ENCODE data around the gene NOTUM. TPM values are rescaled to one million over a fixed set of nuclear protein-coding genes. Genes with fewer than 3 reads are reported as not detected.

Gene NOTUM
- total RNA-seq, 4 donors from 2014 or later, result 0.40 TPM; not detected in 3

DNA sequence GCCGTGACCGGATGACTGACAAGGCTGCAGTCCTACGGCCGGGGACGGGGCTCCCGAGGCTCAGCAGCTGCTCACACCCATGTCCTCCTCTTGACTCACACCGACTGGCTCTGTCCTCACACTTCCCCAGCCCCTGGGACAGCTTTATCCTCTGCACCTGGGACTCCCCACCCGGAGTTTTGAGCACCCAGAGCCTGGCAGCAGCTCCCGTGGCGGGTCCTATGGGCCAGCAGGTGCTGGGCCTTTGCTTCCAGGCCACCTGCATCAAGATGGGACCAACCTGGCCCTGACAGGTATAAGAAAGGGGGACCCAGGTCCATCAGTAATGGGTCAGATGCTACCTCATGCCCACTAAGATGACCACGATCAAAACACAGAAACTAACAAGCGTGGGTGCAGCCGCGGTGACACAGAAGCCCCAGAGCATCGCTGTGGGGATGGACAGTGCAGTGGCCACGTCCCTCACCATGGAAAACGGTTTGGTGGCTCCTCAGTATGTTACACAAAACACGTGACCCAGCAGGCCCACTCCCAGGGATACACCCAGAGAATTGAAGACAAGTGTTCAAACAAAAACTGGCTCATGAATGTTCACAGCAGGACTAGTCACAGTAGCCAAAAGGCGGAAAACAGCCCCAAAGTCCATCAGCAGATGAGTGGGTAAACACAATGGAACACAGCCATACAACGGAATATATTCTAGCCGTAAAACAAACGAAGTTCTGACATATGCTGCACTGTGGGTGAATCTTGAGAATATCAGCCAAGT is 3.3 kb upstream of the NOTUM start:
- TF ChIP-seq POLR2A (IDR thresholded peaks at IDR 0.05) (no peak), CTCF (IDR thresholded peaks at IDR 0.05) (no peak)
- Histone ChIP-seq H3K4me3 (replicated peaks in 1 of 3) (no peak overlapping the region), H3K4me1 (peaks cover 15 to 35% of the 10 kb centered on the region in 2 donors), H3K27ac (no peak overlapping the region), H3K27me3 (peaks cover 13% of the 10 kb centered on the region), H3K9me3 (no peaks in the 10 kb centered on the region), H3K36me3 (no peaks in the 10 kb centered on the region)
- 79 to 81% methylated on average over 22 of the region's 22 CpGs for WGBS, 2 donors
- intact Hi-C loops (cut with DNase I), result no loop called here
- no peak for DNase-seq

- Histone ChIP-seq H3K27me3 (peaks cover 25% of the 10 kb centered on the region), H3K4me1 (peaks cover 8 to 30% of the 10 kb centered on the region in 2 donors), H3K27ac (no peak overlapping the region), H3K9me3 (no peaks in the 10 kb centered on the region), H3K4me3 (replicated peaks in 1 of 3) (no peak overlapping the region), H3K36me3 (no peaks in the 10 kb centered on the region)
- intact Hi-C loops (cut with DNase I), result no loop called here
- 62 to 68% methylated on average over 23 to 34 of the region's 37 CpGs for WGBS, 2 donors
- TF ChIP-seq POLR2A (IDR thresholded peaks at IDR 0.05) (no peak), CTCF (IDR thresholded peaks at IDR 0.05) (no peak)
- DNase-seq, result no peak
Measured at GRCh38 chr17:81962499-81963441, 1.8 kb upstream of the NOTUM start.

- H3K27me3 ChIP-seq, result peaks cover 25% of the 10 kb centered on the region
- intact Hi-C loops (cut with DNase I), result no loop called here
Measured at GRCh38 chr17:81961521-81962498, 823 bp upstream of the NOTUM start.

More at GRCh38 chr17:81961521-81962498, 823 bp upstream of the NOTUM start:
- Histone ChIP-seq H3K4me3 (replicated peaks in 1 of 3) (no peak overlapping the region), H3K27ac (no peak overlapping the region), H3K36me3 (no peaks in the 10 kb centered on the region), H3K4me1 (peaks cover 6 to 23% of the 10 kb centered on the region in 2 donors), H3K9me3 (no peaks in the 10 kb centered on the region)
- no peak for TF ChIP-seq POLR2A (IDR thresholded peaks at IDR 0.05)
- no peak for TF ChIP-seq CTCF (IDR thresholded peaks at IDR 0.05)
- no peak for DNase-seq
- WGBS, 2 donors, result 15 to 46% methylated on average over 10 to 33 of the region's 82 CpGs

Data from thyroid gland (tissue), 4 donors.